Transverse colon (tissue), 4 donors: ENCODE data around the gene NEDD4L. TPM values are rescaled to one million over a fixed set of nuclear protein-coding genes. Genes with fewer than 3 reads are reported as not detected.

ENCODE experiments used
- DNase-seq: peaks from one replicate; pipeline ENCODE4 v3.0.0-alpha.2; 2019
- H3K27ac ChIP-seq, 4 donors: fragments of 200-600 bp; sonication (generic); 2 replicates each; pipeline ENCODE4 v1.5.1; 2016 to 2018; ENCODE audit warnings: inconsistent platforms in 4 of 4
- H3K27me3 ChIP-seq: fragments of 200-600 bp; sonication (generic); 2 replicates; pipeline ENCODE4 v1.5.1; 2017; ENCODE audit warnings: inconsistent platforms
- H3K36me3 ChIP-seq, 4 donors: fragments of 200-600 bp; sonication (generic); 2 replicates each; pipeline ENCODE4 v1.5.1; 2017 to 2019; ENCODE audit warnings: inconsistent platforms in 4 of 4
- H3K4me1 ChIP-seq, 4 donors: fragments of 200-600 bp; sonication (generic); 2 replicates each; pipeline ENCODE4 v1.5.1; 2017 to 2020; ENCODE audit warnings: inconsistent platforms in 4 of 4
- H3K4me3 ChIP-seq, 4 donors: fragments of 200-600 bp; sonication (generic); 1 replicate in 1 of 4; 2 replicates in 3 of 4; pipeline versions ENCODE4 v1.5.1 to v1.6.1; 2017 to 2019; ENCODE audit warnings: inconsistent platforms in 4 of 4
- H3K9me3 ChIP-seq, 2 donors: fragments of 200-600 bp; sonication (generic); 2 replicates each; pipeline ENCODE4 v1.5.1; 2017 to 2019; ENCODE audit warnings: inconsistent platforms in 2 of 2
- CTCF ChIP-seq, 5 experiments: fragments of 200-600 bp in 3 of 5; fragments of 450-650 bp in 2 of 5; sonication (generic) in 3 of 5; IDR thresholded peaks; 1 replicate in 2 of 5; 2 replicates in 3 of 5; pipeline ENCODE4 v1.5.1; 2016 to 2017; ENCODE audit warnings: antibody characterized with exemption in 5 of 5, inconsistent platforms in 3 of 5, mild to moderate bottlenecking in 2 of 5, moderate library complexity in 1 of 5
- EP300 ChIP-seq: sonication (generic); formaldehyde crosslinking; IDR thresholded peaks from one replicate; pipeline ENCODE4 v1.6.1; 2017; ENCODE audit warnings: antibody characterized with exemption, low read depth
- POLR2A ChIP-seq: fragments of 450-650 bp; IDR thresholded peaks from one replicate; pipeline ENCODE4 v1.6.1; 2016; ENCODE audit warnings: antibody characterized with exemption, mild to moderate bottlenecking, moderate library complexity
- POLR2AphosphoS5 ChIP-seq, 3 donors: sonication (generic); formaldehyde crosslinking; IDR thresholded peaks; one replicate each; pipeline ENCODE4 v1.6.1; 2016; ENCODE audit warnings: antibody characterized with exemption in 3 of 3
- WGBS, 2 donors: methylation state at CpG; one replicate each; pipeline ENCODE4 v1.1.5; 2018; ENCODE audit warnings: low coverage in 1 of 2; 5-methylcytosine and 5-hydroxymethylcytosine counted together
- in situ Hi-C, 4 donors: fragments of 200-750 bp; cut with MboI; loops; one replicate each; pipeline versions ENCODE4 v1.15.0 to v1.15.1; 2017; ENCODE audit warnings: low sequenced_read_pairs in 3 of 4, low pct_ligation_motif_present in 1 of 4, low pct_unique_long_range_greater_than_20kb in 1 of 4
- intact Hi-C: fragments of 100-400 bp; cut with DNase I; formaldehyde crosslinking; loops from one replicate; pipeline ENCODE4 v1.15.1; 2023; ENCODE audit warnings: low total_unique reads
- total RNA-seq, 4 donors: library from RNA; depleted of rRNA; stranded (reverse); fragments of >200 nt; gene quantifications; one replicate each; pipeline ENCODE4 v1.1.0, GENCODE V29; 2016

NEDD4L gene
- total RNA-seq, 4 donors from 2014 or later, result 217 to 773 (median 305) TPM

DNA sequence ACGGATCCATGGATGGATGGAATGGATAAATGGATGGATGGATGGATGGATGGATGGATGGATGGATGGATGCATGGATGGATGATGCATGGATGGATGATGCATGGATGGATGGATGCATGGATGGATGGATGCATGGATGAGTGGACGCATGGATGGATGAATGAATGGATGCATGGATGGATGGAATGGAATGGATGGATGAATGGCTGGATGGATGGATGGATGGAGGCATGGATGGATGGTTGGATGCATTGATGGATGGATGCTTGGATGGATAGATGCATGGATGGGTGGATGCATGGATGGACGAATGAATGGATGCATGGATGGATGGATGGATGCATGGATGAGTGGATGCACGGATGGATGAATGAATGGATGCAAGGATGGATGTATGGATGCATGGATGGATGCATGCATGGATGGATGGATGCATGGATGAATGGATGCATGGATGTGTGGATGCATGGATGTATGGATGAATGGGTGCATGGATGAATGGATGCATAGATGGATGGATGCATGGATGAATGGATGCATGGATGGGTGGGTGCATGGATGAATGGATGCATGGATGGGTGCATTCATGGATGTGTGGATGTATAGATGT lies 375.7 kb downstream of the NEDD4L start:
- in situ Hi-C loops (loop anchor here in 1 of 4 donors (25.0 kb wide), 1 partner anchor 343 kb away; no protein-coding TSS in a partner anchor), intact Hi-C loops (no loop called here)
- no peak for DNase-seq
- TF ChIP-seq CTCF (IDR thresholded peaks at IDR 0.05) (no peak), EP300 (no peak), POLR2AphosphoS5 (IDR thresholded peaks at IDR 0.05) (no peak), POLR2A (no peak)
- Histone ChIP-seq H3K27ac (no peak overlapping the region), H3K4me3 (no peak overlapping the region), H3K36me3 (no peaks in the 10 kb centered on the region), H3K27me3 (no peaks in the 10 kb centered on the region), H3K9me3 (no peaks in the 10 kb centered on the region), H3K4me1 (peaks cover 3 to 12% (median 6%) of the 10 kb centered on the region in 4 donors)
- 59 to 61% methylated on average over 4 of the region's 4 CpGs for WGBS, 2 donors

GRCh38 chr18:58426611-58427010 lies 382.6 kb downstream of the NEDD4L start:
- in situ Hi-C loops, result loop anchor here in 1 of 4 donors (25.0 kb wide), 1 partner anchor 111 kb away; no protein-coding TSS in a partner anchor
- WGBS, 2 donors, result 75 to 83% methylated on average over 1 to 4 of the region's 4 CpGs

GRCh38 chr18:58427321-58427720 lies 383.3 kb downstream of the NEDD4L start:
- 77 to 100% methylated on average over 4 to 5 of the region's 5 CpGs for WGBS, 2 donors
- no peak overlapping the region for H3K27ac ChIP-seq
- in situ Hi-C loops, result loop anchor here in 1 of 4 donors (25.0 kb wide), 1 partner anchor 110 kb away; no protein-coding TSS in a partner anchor
- no peaks in the 10 kb centered on the region for H3K9me3 ChIP-seq
- H3K36me3 ChIP-seq, result no peaks in the 10 kb centered on the region
- H3K4me3 ChIP-seq, result no peak overlapping the region
- DNase-seq, result no peak
- peaks cover 0 to 4% (median 0%) of the 10 kb centered on the region in 4 donors for H3K4me1 ChIP-seq
- intact Hi-C loops, result no loop called here
- TF ChIP-seq CTCF (IDR thresholded peaks at IDR 0.05), result no peak
- no peak for TF ChIP-seq EP300
- no peak for TF ChIP-seq POLR2A
- no peak for TF ChIP-seq POLR2AphosphoS5 (IDR thresholded peaks at IDR 0.05)
- H3K27me3 ChIP-seq, result no peaks in the 10 kb centered on the region

More at GRCh38 chr18:58426611-58427010, 382.6 kb downstream of the NEDD4L start:
- no peak overlapping the region for H3K4me3 ChIP-seq
- H3K27ac ChIP-seq, result no peak overlapping the region
- peaks cover 0 to 4% (median 0%) of the 10 kb centered on the region in 4 donors for H3K4me1 ChIP-seq
- H3K9me3 ChIP-seq, result no peaks in the 10 kb centered on the region
- DNase-seq, result no peak
- no peak for TF ChIP-seq POLR2AphosphoS5 (IDR thresholded peaks at IDR 0.05)
- no peak for TF ChIP-seq CTCF (IDR thresholded peaks at IDR 0.05)
- no peaks in the 10 kb centered on the region for H3K27me3 ChIP-seq
- H3K36me3 ChIP-seq, result no peaks in the 10 kb centered on the region
- intact Hi-C loops, result no loop called here

DNA sequence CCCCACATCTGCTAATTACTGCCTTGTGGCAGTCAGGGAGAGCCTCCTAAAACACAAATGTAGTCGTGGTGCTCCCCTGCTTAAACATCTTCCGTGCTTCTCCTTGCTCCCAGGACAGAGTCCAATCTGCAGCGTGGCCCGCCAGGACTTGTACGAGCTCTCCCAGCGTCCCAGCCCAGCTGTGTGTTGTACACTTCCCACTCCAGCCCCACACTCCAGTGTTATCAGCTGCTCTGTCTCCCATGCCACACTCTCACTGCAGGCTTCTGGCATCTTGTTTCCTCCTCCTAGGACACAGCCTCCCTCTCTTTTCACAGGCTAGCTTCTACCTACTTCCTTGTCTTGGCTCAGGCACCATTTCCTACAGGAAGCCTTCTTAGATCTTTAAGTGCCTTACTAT lies 385.4 kb downstream of the NEDD4L start:
- in situ Hi-C loops, result loop anchor here in 1 of 4 donors (25.0 kb wide), 1 partner anchor 108 kb away; no protein-coding TSS in a partner anchor
- DNase-seq, result no peak
- TF ChIP-seq EP300 (no peak), POLR2A (no peak), POLR2AphosphoS5 (IDR thresholded peaks at IDR 0.05) (no peak), CTCF (IDR thresholded peaks at IDR 0.05) (no peak)
- H3K4me3 ChIP-seq, result no peak overlapping the region
- peaks cover 0 to 4% (median 0%) of the 10 kb centered on the region in 4 donors for H3K4me1 ChIP-seq
- no peaks in the 10 kb centered on the region for H3K36me3 ChIP-seq
- WGBS, 2 donors, result 57% methylated on average over 6 of the region's 6 CpGs; no CpG with 5 or more reads in 1 of the 2 donors
- intact Hi-C loops, result no loop called here
- no peak overlapping the region for H3K27ac ChIP-seq
- no peaks in the 10 kb centered on the region for H3K27me3 ChIP-seq
- no peaks in the 10 kb centered on the region for H3K9me3 ChIP-seq
